ENCODE measurements around the gene LGMN.
"Not testable (repeated sequence)": the region's sequence is repeated elsewhere in the genome, so short reads cannot be mapped to it uniquely, and the experiment has no call there.

Gene LGMN

GRCh38 chr14:92759679-92760523, 11.5 kb upstream of the LGMN start:
- DNase-seq: no peak

- DNase-seq: no peak
These were observed 10.9 kb upstream of the LGMN start for GRCh38 chr14:92759300-92759678.

GRCh38 chr14:92756446-92756845, 8.0 kb upstream of the LGMN start:
- DNase-seq: no peak

DNA sequence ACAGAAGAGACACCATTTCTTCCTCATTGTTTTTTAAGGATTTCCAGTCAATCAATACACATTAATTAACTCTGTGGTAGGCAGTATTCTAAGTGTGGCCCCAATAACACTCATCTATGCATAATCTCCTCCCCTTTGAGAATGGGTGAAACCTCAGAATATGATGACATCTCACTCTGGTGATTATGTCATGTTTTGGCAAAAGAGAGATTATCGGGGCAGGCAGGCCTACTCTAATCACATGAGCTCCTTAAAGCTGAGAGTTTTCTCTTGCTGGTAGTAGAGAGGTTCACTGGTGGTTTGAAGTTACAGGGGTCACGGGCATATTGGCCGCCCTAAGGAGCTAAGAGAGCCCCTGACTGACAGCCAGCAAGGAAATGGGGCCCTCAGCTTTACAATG, 7.1 kb upstream of the LGMN start:
- no peak for DNase-seq

- DNase-seq: no peak
These were observed 6.5 kb upstream of the LGMN start for GRCh38 chr14:92754966-92755365.

DNA sequence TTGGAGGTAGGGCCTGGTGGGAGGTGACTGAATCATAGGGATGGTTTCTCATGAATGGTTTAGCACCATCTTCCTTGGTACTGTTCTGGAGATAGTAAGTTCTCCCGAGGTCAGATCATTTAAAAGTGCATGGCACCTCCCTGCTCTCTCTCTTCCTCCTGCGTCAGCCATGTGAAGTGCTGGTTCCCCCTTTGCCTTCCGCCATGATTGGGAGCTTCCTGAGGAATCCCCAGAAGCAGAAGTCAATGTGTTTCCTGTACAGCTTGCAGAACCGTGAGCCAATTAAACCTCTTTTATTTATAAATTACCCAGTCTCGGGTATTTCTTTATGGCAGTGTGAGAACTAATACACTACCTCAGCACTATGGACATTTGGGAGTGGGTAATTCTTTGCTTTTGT, 4.8 kb upstream of the LGMN start:
- no peak for DNase-seq

DNA sequence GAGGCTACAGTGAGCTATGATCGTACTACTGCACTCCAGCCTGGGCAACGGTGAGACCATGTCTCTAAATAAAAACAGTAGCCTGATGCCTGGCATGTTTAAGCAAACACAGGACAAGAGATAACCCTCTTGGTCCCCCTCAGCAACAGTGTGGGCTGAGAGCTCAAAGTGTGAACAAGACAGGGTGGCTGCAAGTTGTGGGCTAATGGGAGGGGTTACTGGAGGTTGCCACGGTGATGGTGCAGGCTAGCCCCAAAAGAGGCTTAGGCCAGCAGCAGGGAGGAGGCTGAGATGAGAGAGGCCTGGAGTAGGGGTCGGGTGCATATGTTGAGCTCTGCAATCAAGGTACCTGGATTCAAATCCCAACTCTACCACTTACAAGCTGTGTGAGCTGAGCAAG, 3.4 kb upstream of the LGMN start:
- no peak for DNase-seq

DNA sequence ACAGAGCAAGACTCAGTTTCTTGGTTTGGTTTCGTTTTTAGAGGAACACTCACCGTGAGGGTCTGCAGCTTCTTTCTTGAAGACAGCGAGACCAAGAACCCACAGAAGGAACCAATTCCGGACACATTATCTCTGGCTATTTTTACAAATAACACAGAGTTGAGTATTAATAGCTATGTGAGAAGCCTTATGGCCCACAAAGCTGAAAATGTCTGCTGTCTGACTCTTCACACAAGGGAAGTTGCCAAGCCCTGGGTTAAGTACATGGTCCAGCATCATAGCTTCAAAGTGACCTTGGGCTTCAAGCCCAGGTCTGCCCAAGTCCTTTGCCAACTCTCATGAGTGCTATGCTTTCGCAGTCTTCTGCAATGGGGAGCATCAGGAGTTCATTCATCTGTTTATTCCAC, 2.6 kb upstream of the LGMN start:
- DNase-seq: no peak

DNA sequence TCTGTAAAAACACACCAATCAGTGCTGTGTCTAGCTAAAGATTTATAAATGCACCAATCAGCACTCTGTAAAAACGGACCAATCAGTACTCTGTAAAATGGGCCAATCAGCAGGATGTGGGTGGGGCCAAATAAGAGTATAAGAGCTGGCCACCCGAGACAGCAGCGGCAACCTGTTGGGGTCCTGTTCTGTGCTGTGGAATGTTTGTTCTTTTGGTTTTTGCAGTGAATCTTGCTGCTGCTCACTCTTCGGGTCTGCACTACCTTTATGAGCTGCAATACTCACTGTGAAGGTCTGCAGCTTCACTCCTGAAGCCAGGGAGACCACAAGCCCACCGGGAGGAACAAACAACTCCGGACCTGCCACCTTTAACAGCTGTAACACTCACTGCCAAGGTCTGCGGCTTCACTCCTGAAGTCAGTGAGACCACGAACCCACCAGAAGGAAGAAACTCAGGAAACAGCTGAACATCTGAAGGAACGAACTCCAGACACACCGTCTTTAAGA, 1.8 kb upstream of the LGMN start:
- not testable (repeated sequence) for DNase-seq

- no peak for DNase-seq
These were observed 647 bp downstream of the LGMN start for GRCh38 chr14:92747701-92748258.

DNA sequence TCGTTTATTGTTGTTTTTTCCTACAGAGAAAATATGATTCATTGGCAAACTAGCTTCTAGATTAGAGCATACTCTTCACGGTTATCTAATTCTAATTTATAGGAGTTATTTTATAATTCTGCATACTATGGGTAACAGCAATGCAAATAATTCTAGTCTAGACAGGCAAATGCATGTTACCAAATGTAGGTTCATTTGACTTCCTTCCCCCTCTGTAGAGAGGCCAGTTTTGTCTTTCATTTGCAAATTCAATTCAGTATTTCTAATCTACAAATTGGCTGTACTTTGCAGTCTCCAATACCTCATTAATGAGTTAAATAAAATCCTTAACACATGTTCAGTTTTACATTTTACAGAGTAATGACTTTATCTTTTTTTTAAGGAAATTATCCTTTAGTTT, 4.2 kb downstream of the LGMN start:
- no peak for DNase-seq

DNA sequence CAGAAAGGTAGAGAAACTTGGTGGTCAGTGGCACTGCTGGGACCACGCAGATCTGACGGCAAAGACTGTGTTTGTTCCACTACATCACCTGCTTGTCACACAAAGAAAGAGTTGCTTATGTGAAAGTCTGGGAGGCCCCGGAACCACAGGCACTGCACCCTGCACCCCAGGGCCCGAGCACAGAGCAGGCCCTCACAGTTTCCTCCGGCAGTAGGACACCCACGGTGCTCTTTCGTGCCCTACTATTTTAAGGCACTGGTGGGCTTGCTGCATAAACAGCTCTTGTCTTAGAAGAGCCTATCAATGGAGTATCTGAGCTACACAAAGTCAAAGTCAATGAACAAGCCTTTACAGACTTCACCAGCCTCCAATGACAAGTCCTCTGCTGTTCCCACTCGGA, 8.0 kb downstream of the LGMN start:
- no peak for DNase-seq

DNA sequence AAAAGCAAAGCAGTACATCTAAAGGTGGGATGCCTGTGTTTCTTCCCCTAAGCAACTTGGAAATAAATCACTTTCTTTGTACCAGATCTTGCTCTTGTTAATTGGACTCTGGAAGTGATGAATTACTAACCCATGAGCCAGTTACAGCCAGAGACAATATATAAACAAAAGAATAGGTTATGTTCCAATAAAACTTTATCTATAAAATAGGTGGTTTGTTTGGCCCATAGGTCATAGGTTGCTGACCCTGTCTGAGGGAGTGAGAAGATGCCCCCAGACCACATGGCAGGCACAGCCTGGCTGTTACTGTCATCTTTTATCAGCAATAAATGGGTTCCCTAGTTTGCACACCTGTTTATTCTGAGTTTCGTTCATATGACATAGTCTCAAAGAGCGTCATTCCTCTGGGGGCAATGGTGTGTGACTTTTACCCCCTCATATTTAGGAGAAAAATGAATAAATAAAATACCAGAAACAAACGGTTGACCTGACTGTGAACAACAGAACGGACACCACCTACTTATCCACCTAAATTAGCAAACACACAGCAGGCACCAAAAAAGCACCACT, 10.7 kb downstream of the LGMN start:
- no peak for DNase-seq

- DNase-seq: no peak
These were observed 11.2 kb downstream of the LGMN start for GRCh38 chr14:92737206-92737605.

GRCh38 chr14:92735344-92735743, 13.1 kb downstream of the LGMN start:
- DNase-seq: no peak

DNA sequence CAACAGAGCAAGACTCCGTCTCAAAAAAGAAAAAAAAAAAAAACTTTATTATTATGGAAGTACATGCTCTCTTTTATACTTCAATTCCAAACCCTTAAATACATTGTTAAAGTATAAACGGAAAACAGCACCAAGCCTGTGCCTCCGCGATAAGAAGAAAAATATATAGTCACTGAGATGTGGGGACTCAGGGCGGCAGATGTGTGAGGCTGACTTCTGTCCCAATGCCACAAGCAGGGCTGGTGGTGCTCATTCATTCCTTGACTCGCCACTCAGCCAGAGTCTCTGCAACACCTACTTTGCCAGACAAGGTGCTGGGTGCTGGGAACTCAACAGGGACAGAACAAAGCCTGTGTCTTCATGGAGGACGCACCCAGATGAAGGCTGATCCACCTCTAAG, 13.8 kb downstream of the LGMN start:
- no peak for DNase-seq

- DNase-seq: no peak
These were observed 15.4 kb downstream of the LGMN start for GRCh38 chr14:92733007-92733406.

DNA sequence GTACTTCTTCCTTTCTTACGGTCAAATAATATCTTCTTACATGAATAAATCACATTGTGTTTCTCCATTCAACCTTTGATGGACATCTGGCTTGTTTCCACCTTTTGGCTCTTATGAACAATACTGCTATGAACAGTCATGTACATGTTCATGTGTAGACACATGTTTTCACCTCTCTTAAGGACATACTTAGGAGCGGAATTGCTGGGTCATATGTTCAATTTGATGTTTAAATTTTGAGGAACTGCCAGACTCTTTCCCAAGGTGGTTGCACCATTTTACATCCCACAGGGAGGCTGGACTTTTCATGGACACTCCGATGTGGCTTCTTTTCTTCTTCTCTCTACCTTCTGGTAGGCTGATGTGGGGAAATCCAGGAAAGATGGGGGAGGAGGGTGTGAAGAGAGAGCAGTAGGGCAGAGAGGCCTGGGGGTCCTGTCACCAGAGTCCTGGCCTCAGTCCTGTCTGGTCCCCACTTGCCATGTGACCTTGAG, 16.8 kb downstream of the LGMN start:
- no peak for DNase-seq

DNA sequence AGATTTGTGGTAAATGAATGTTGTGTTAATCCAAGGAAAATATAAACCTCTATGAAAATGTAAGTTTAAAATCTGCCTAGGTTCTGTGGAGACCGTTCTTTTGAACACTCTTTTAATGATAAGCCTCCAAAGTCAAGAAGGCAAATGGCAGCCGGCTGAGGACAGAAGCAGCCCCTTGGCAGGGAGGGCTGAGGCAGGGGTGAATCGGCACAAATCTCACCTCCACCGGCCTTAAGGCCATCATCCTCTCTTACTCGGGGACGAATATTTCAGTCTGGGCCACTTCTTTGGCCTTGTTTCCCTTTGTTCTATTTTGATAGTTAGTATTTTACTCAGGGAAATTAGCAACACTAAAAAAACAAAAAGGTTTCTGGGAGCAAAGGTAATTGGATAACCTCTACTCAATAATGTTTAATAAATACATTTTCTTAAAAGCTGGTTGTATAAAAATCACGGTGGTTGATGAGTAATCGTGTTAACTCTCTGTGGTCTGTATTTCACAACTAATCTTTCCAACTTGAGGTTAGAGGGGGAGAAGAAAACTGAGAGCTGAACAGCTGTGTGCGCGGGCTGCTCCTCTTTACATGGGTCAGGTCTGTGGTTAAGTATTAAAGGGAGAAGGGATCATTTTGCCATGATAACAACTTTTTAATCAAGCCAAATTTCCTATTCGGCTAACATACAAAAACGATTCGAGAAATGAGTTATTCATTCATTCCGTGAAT, 18.6 kb downstream of the LGMN start:
- no peak for DNase-seq

DNA sequence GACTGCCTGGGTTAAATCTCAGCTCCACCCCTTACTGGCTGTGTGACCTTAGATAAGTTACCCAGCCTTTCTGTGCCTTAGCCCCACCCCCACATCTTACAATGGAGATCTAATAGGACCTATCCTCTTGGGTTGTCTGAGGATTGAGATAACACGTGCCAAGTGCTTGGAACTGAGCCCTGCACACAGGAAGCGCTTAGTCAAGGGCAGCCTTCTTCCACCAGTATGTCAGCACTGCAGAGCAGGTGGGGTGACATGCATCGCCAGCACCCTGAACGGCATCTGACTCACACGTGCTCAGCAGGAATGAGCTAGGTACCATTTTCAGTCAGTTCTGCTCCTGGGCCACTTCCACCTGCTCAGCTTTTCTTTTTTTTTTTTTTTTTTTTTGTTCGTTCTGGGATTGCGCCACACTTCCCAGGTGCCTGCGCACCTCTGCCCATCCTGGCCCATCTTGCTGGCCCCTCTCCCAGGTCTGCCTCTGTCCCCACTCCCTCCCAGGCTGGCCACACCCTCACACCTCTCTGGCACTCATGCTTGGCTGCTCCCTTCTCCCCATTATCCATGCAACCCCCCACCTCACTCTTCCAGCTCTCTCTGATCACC, 19.6 kb downstream of the LGMN start:
- no peak for DNase-seq

- no peak for DNase-seq
These were observed 21.5 kb downstream of the LGMN start for GRCh38 chr14:92726933-92727262.

- DNase-seq: no peak
These were observed 22.1 kb downstream of the LGMN start for GRCh38 chr14:92726135-92726932.

All from NCI-H2227 treated with DMSO at 0.1 percent for 48 hours (cell line).